HepG2 (cell line): ENCODE measurements around the gene SEMA4F. TPM values are rescaled to one million over a fixed set of nuclear protein-coding genes. Genes with fewer than 3 reads are reported as not detected.

ENCODE experiments used
- ATAC-seq: fragments of 200-7000 bp; cut with Tn5 transposase; 3 replicates; pipeline ENCODE4 v1.9.1; 2020; ENCODE audit warnings: mild to moderate bottlenecking, moderate library complexity
- BruUV-seq: library from RNA; stranded (reverse); fragments of 400-500 nt; replicated peaks from 2 replicates; lab custom pipeline; 2021; lab: Mats Ljungman, UMichigan
- CTCF ChIA-PET: fragments of 300-600 bp; formaldehyde crosslinking; extraction: SDS; loops from one replicate; lab custom pipeline; 2021; ENCODE audit warnings: low total read pairs, inconsistent platforms, low intra/inter-chr PET ratio; lab: Yijun Ruan, JAX
- POLR2A ChIA-PET: fragments of 350-600 bp; sonication (Branson Sonifier 250); formaldehyde crosslinking; loops from one replicate; lab custom pipeline; 2020; ENCODE audit warnings: antibody characterized with exemption, inconsistent platforms; lab: Yijun Ruan, JAX
- DNase-seq: peaks from one replicate; pipeline ENCODE4 v3.0.0-alpha.2; 2015; ENCODE audit warnings: low spot score
- FAIRE-seq: peaks from 3 replicates; lab custom pipeline; 2011; peaks lifted over from hg19 to GRCh38; lab: Jason Lieb, UNC
- H2AFZ ChIP-seq: one replicate; pipeline ENCODE4 v1.6.1; 2011; ENCODE audit warnings: low read length, inconsistent platforms
- H3K27ac ChIP-seq: fragments of 300-600 bp; 3 replicates; pipeline ENCODE4 v1.8.0; 2011; ENCODE audit warnings: mixed run types, mild to moderate bottlenecking, mixed read lengths, low read length, inconsistent platforms; ENCODE audit not compliant: insufficient read depth; ENCODE audit errors: extremely low read length
- H3K27me3 ChIP-seq, 2 experiments: fragments of 200-600 bp in 1 of 2; 2 replicates in 1 of 2; 3 replicates in 1 of 2; pipeline versions ENCODE4 v1.6.0 to v1.8.0; 2011; ENCODE audit warnings: low read length in 2 of 2, mild to moderate bottlenecking in 2 of 2, moderate library complexity in 2 of 2, inconsistent platforms in 1 of 2; ENCODE audit not compliant: insufficient read depth in 2 of 2, control insufficient read depth in 1 of 2
- H3K36me3 ChIP-seq, 2 experiments: fragments of 200-600 bp in 1 of 2; replicated peaks in 1 of 2; 2 replicates in 1 of 2; 3 replicates in 1 of 2; pipeline versions ENCODE4 v1.5.1 to v1.8.0; 2011; ENCODE audit warnings: low read length in 2 of 2, inconsistent platforms in 1 of 2; ENCODE audit not compliant: insufficient read depth in 2 of 2, control insufficient read depth in 1 of 2
- H3K4me1 ChIP-seq: 2 replicates; pipeline ENCODE4 v1.5.1; 2012; ENCODE audit warnings: low read length, inconsistent platforms; ENCODE audit not compliant: insufficient read depth
- H3K4me2 ChIP-seq: 2 replicates; pipeline ENCODE4 v1.6.0; 2011; ENCODE audit warnings: low read depth, low read length, inconsistent platforms
- H3K4me3 ChIP-seq, 3 experiments: fragments of 200-600 bp in 1 of 3; sonication (generic), shearing (Covaris generic) in 1 of 3; replicated peaks in 1 of 3; 2 replicates each; pipeline ENCODE4 v1.5.1; 2011 to 2016; ENCODE audit warnings: low read length in 3 of 3, inconsistent platforms in 2 of 3, low read depth in 2 of 3, mild to moderate bottlenecking in 2 of 3, control low read depth in 1 of 3, mixed read lengths in 1 of 3; ENCODE audit not compliant: insufficient read depth in 1 of 3
- H3K79me2 ChIP-seq: one replicate; pipeline ENCODE4 v1.6.1; 2011; ENCODE audit warnings: low read length, inconsistent platforms; ENCODE audit not compliant: insufficient read depth
- H3K9ac ChIP-seq: 2 replicates; pipeline ENCODE4 v1.6.0; 2011; ENCODE audit warnings: mild to moderate bottlenecking, low read depth, low read length, inconsistent platforms; ENCODE audit not compliant: insufficient read depth
- H3K9me3 ChIP-seq: 2 replicates; pipeline ENCODE4 v1.5.1; 2012; ENCODE audit warnings: mild to moderate bottlenecking, low read length
- H4K20me1 ChIP-seq: 2 replicates; pipeline ENCODE4 v1.6.0; 2011; ENCODE audit warnings: inconsistent platforms, mild to moderate bottlenecking, low read length, moderate library complexity; ENCODE audit not compliant: insufficient read depth
- CBFB ChIP-seq: sonication (generic); formaldehyde crosslinking; IDR thresholded peaks from 2 replicates; pipeline ENCODE4 v1.4.0; 2020; ENCODE audit warnings: missing genetic modification reagents
- E2F5 ChIP-seq: sonication (generic); formaldehyde crosslinking; conservative IDR thresholded peaks from 2 replicates; pipeline ENCODE4 v1.4.0; 2020; ENCODE audit warnings: missing genetic modification reagents
- ELF4 ChIP-seq: sonication (generic); formaldehyde crosslinking; IDR thresholded peaks from 2 replicates; pipeline ENCODE4 v1.5.0; 2020; ENCODE audit warnings: missing genetic modification reagents, mild to moderate bottlenecking, moderate library complexity, borderline replicate concordance
- HMGXB3 ChIP-seq: sonication (generic); formaldehyde crosslinking; IDR thresholded peaks from 2 replicates; pipeline ENCODE4 v1.4.0; 2020; ENCODE audit warnings: missing genetic modification reagents, borderline replicate concordance
- KLF13 ChIP-seq: sonication (generic); formaldehyde crosslinking; IDR thresholded peaks from 2 replicates; pipeline ENCODE4 v1.4.0; 2020; ENCODE audit warnings: mild to moderate bottlenecking, missing genetic modification reagents
- MTERF4 ChIP-seq: sonication (generic); formaldehyde crosslinking; IDR thresholded peaks from 2 replicates; pipeline ENCODE4 v1.8.0; 2023; ENCODE audit warnings: mild to moderate bottlenecking, missing genetic modification reagents
- NR3C1 ChIP-seq: sonication (generic); formaldehyde crosslinking; IDR thresholded peaks from 2 replicates; pipeline ENCODE4 v1.4.0; 2020; ENCODE audit warnings: missing genetic modification reagents
- RBFOX2 ChIP-seq: fragments of 200-400 bp; formaldehyde crosslinking; IDR thresholded peaks from 2 replicates; pipeline ENCODE4 v1.6.1; 2017; ENCODE audit warnings: low read depth, mild to moderate bottlenecking, low read length
- YY1 ChIP-seq: IDR thresholded peaks from 2 replicates; pipeline ENCODE4 v1.6.1; 2011; ENCODE audit warnings: low read length, low read depth, moderate library complexity, mild to moderate bottlenecking; ENCODE audit not compliant: insufficient read depth, insufficient replicate concordance
- ZC3H13 ChIP-seq: sonication (generic); formaldehyde crosslinking; IDR thresholded peaks from 2 replicates; pipeline ENCODE4 v1.8.1; 2023; ENCODE audit warnings: mild to moderate bottlenecking, missing genetic modification reagents, moderate library complexity
- ZFX ChIP-seq: sonication (generic); formaldehyde crosslinking; IDR thresholded peaks from 2 replicates; pipeline ENCODE4 v1.4.0; 2020; ENCODE audit warnings: mild to moderate bottlenecking, low read depth, missing genetic modification reagents, moderate library complexity
- ZNF235 ChIP-seq: sonication (generic); formaldehyde crosslinking; IDR thresholded peaks from 2 replicates; pipeline ENCODE4 v1.8.1; 2023; ENCODE audit warnings: mild to moderate bottlenecking, missing genetic modification reagents, borderline replicate concordance
- WGBS: methylation state at CpG from one replicate; pipeline ENCODE4 v1.1.6; 2017; ENCODE audit warnings: low lambda C conversion rate; 5-methylcytosine and 5-hydroxymethylcytosine counted together
- in situ Hi-C: cut with HindIII; loops from 2 replicates; pipeline ENCODE4 v1.10.0; 2017; ENCODE audit warnings: low pct_unique_long_range_greater_than_20kb; ENCODE audit not compliant: extremely low pct_ligation_motif_present
- intact Hi-C: fragments of 100-400 bp; cut with micrococcal nuclease; formaldehyde crosslinking; loops from one replicate; pipeline ENCODE4 v1.10.0; 2022; ENCODE audit not compliant: unreplicated experiment
- polyA plus RNA-seq, 8 experiments: library from polyadenylated mRNA; depleted of rRNA in 3 of 8; stranded (reverse) in 7 of 8; unstranded in 1 of 8; fragments of >200 nt; fragmentation: Illumina TruSeq in 4 of 8; extraction: Trizol in 4 of 8; gene quantifications; 2 replicates each; pipeline versions ENCODE4 v1.2.1 to v1.2.3, GENCODE V29; 2011 to 2016; ENCODE audit warnings: low read depth in 4 of 8, missing spikeins in 1 of 8, mixed read lengths in 1 of 8; ENCODE audit not compliant: insufficient read depth in 1 of 8
- total RNA-seq, 5 experiments: library from RNA; depleted of rRNA; stranded (reverse); fragments of >200 nt; fragmentation: Illumina TruSeq; extraction: Trizol; gene quantifications; 2 replicates each; pipeline ENCODE4 v1.2.3, GENCODE V29; 2016; ENCODE audit warnings: low read depth in 1 of 5

The SEMA4F gene
- total and polyA plus RNA-seq, 2 of the 13 experiments (the other 11 are each of a cell fraction or from before 2014, with no cell fraction given): 7.1 to 10.3 TPM

GRCh38 chr2:74659462-74659861, 5.4 kb downstream of the SEMA4F start (continued):
- TF ChIP-seq ZNF235: no peak
- TF ChIP-seq NR3C1: no peak
- TF ChIP-seq CBFB (CRISPR knock-in tag): no peak
- TF ChIP-seq ZFX (CRISPR knock-in tag): no peak

- Histone ChIP-seq H3K27me3 (no peaks in the 10 kb centered on the region), H3K27ac (no peak overlapping the region), H3K4me1 (no peaks in the 10 kb centered on the region), H3K9ac (no peak overlapping the region), H3K4me2 (no peak overlapping the region), H2AFZ (no peak overlapping the region), H4K20me1 (no peaks in the 10 kb centered on the region), H3K79me2 (no peaks in the 10 kb centered on the region), H3K36me3 (no peaks in the 10 kb centered on the region; a peak in 1 of 5 replicates), H3K4me3 (no peak overlapping the region), H3K9me3 (no peaks in the 10 kb centered on the region)
- BruUV-seq: no TSS peak
- ChIA-PET CTCF (no interaction called here), POLR2A (no interaction called here)
- 92% methylated on average over 1 of the region's 1 CpG for WGBS
- intact Hi-C loops (no loop called here), in situ Hi-C loops (no loop called here)
- DNase-seq (no peak), FAIRE-seq (no peak), ATAC-seq (no peak)
- TF ChIP-seq KLF13 (CRISPR knock-in tag): no peak
- TF ChIP-seq E2F5 (CRISPR knock-in tag): no peak
- TF ChIP-seq RBFOX2: no peak
- TF ChIP-seq YY1: no peak
- TF ChIP-seq ELF4 (CRISPR knock-in tag): no peak
- no peak for TF ChIP-seq HMGXB3
- no peak for TF ChIP-seq ZNF235
- TF ChIP-seq MTERF4 (CRISPR knock-in tag): no peak
- TF ChIP-seq ZC3H13 (CRISPR knock-in tag): no peak
Measured at GRCh38 chr2:74668087-74668486, 14.0 kb downstream of the SEMA4F start.
